Measurements from ENCODE around the gene WASF2. TPM values are rescaled to one million over a fixed set of nuclear protein-coding genes. Genes with fewer than 3 reads are reported as not detected.

The WASF2 gene
- total RNA-seq, 1 donor from 2014 or later = 22.1 TPM

GRCh38 chr1:27361044-27361402 is 128.9 kb downstream of the WASF2 start:
- FAIRE-seq (no peak), DNase-seq (ENCODE audit: low read depth) (no peak)
- H3K36me3 ChIP-seq (ENCODE audit: control insufficient read depth, insufficient read depth, low read length) = peaks cover 68% of the 10 kb centered on the region
- TF ChIP-seq, protein P1, sequence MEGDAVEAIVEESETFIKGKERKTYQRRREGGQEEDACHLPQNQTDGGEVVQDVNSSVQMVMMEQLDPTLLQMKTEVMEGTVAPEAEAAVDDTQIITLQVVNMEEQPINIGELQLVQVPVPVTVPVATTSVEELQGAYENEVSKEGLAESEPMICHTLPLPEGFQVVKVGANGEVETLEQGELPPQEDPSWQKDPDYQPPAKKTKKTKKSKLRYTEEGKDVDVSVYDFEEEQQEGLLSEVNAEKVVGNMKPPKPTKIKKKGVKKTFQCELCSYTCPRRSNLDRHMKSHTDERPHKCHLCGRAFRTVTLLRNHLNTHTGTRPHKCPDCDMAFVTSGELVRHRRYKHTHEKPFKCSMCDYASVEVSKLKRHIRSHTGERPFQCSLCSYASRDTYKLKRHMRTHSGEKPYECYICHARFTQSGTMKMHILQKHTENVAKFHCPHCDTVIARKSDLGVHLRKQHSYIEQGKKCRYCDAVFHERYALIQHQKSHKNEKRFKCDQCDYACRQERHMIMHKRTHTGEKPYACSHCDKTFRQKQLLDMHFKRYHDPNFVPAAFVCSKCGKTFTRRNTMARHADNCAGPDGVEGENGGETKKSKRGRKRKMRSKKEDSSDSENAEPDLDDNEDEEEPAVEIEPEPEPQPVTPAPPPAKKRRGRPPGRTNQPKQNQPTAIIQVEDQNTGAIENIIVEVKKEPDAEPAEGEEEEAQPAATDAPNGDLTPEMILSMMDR (IDR thresholded peaks at IDR 0.05; ENCODE audit: insufficient read depth, low read length, severe bottlenecking) = no peak
- H3K27me3 ChIP-seq (ENCODE audit: control insufficient read depth, insufficient read depth, low read length) = no peaks in the 10 kb centered on the region
- no peak overlapping the region for H3K4me3 ChIP-seq (ENCODE audit: low read depth, low read length)

DNA sequence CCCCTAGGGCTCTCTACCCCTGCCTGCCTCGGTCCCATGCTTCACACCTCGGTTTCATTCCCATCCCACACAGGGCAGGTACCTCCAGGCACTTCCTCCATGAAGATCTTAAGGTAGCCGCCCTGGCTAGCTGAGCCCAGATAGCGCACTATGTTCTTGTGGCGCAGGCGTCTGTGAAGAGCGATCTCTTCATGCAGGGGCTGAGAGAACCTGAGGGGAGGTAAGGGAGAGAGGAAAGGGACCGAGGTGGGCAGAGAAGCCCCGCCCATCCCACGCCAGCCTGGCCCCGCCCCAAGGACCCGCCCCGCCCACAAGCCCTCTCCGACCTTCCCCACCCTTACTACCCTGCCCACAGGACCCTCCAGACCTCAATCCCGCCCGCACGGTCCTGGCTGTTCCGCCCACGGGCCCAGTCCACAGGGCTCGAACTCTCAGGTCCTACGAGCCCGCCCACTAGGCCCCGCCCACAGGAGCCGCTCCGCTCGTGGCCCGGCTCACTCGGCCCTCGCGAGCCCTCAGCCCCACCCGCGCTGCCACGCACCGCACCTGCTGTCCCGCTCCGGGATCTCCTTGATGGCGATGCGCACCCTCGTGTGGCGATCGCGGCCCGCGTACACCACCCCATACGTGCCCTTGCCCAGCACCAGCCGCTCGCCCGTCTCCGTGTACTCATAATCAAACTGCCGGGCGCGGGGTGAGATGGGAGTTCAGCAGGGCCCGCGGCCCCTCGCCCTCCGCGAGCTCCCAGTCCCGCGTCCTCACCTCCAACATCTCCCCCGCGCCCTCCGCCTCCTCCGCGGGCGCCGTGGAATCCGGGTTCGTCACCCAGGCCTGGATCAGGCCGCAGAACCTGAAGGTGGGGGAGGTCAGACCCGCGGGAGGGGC is 129.6 kb downstream of the WASF2 start:
- DNase-seq (ENCODE audit: low read depth) = no peak
- FAIRE-seq = no peak
- TF ChIP-seq, protein P1 (IDR thresholded peaks at IDR 0.05; ENCODE audit: insufficient read depth, low read length, severe bottlenecking) = no peak
- Histone ChIP-seq H3K36me3 (ENCODE audit: control insufficient read depth, insufficient read depth, low read length) (peaks cover 69% of the 10 kb centered on the region), H3K4me3 (ENCODE audit: low read depth, low read length) (no peak overlapping the region), H3K27me3 (ENCODE audit: control insufficient read depth, insufficient read depth, low read length) (no peaks in the 10 kb centered on the region)

DNA sequence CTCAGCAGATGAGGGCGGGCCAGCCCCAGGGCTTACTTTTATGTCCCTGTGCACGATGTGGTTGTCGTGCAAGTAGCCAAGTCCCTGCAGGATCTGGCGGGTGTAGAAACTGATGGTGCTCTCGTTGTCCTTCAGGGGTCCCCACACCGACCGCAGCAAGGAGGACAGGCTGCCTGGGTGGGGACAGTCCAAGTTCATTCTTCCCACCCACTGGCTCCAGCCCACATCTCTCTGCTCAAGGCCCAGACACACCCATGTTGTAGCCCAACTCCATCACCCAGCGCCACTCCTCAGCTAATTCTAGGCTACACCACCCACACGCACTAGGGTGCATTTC is 130.2 kb downstream of the WASF2 start:
- no peak overlapping the region for H3K4me3 ChIP-seq (ENCODE audit: low read depth, low read length)
- peak; percentile 70 for FAIRE-seq
- TF ChIP-seq, protein P1 (IDR thresholded peaks at IDR 0.05; ENCODE audit: insufficient read depth, low read length, severe bottlenecking) = no peak
- peaks cover 71% of the 10 kb centered on the region for H3K36me3 ChIP-seq (ENCODE audit: control insufficient read depth, insufficient read depth, low read length)
- no peaks in the 10 kb centered on the region for H3K27me3 ChIP-seq (ENCODE audit: control insufficient read depth, insufficient read depth, low read length)
- DNase-seq (ENCODE audit: low read depth) = no peak

- no peak for DNase-seq (ENCODE audit: low read depth)
- Histone ChIP-seq H3K36me3 (ENCODE audit: control insufficient read depth, insufficient read depth, low read length) (peaks cover 62% of the 10 kb centered on the region), H3K4me3 (ENCODE audit: low read depth, low read length) (no peak overlapping the region), H3K27me3 (ENCODE audit: control insufficient read depth, insufficient read depth, low read length) (no peaks in the 10 kb centered on the region)
- no peak for FAIRE-seq
- TF ChIP-seq, protein P1 (IDR thresholded peaks at IDR 0.05; ENCODE audit: insufficient read depth, low read length, severe bottlenecking) = no peak
Measured at GRCh38 chr1:27358928-27359313, 131.0 kb downstream of the WASF2 start.

DNA sequence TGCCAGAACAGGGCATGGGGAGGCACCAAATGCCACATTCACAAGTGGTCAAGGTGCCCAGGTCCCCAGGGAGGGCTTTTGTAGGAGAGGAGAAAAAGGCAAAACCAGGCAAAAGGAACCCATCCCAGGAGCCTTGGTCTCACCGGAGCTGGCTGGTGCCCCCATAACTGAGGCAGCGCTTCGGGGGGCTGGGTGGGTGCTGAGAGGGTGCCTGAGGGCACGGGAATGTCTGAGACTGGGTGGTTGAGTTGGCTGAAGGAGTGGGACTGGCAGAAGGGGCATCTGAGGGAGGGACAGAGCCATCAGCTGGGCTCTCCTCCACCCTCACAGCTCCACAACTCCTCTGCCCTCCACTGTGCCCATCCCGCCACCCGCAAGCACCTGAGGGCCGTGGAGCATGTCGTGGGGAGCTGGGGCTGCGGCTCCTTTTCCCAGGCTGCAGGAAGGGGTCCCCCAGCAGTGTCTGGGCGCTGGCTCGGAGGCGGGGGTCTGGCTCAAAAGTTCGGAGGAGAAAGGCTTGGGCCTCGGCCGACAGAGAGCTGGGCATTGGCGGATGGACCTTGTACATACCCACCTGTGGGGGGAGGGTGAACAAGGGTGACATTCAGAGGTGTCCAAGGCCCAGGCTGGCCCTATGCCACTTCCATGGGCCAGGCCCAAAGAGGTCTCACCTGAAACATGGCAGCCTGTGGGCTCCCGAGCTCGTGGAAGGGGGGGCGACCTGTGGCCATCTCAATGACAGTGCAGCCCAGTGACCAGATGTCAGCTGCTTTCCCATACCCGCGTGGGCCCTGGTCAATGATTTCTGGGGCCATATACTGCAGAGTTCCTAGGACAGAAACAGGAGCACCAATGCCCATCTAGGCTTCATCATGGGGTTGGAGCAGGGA is 131.7 kb downstream of the WASF2 start:
- DNase-seq (ENCODE audit: low read depth) (no peak), FAIRE-seq (peak; percentile 36)
- Histone ChIP-seq H3K36me3 (ENCODE audit: control insufficient read depth, insufficient read depth, low read length) (peaks cover 56% of the 10 kb centered on the region), H3K27me3 (ENCODE audit: control insufficient read depth, insufficient read depth, low read length) (no peaks in the 10 kb centered on the region), H3K4me3 (ENCODE audit: low read depth, low read length) (no peak overlapping the region)
- TF ChIP-seq, protein P1 (IDR thresholded peaks at IDR 0.05; ENCODE audit: insufficient read depth, low read length, severe bottlenecking) = no peak

Measured in bronchial epithelial cell (primary cell).